HG02623 (cell line): ENCODE measurements around the gene SLC25A21.

ENCODE experiments used
- ATAC-seq: cut with Tn5 transposase; IDR thresholded peaks from one replicate; pipeline ENCODE4 v1.9.1; 2021; ENCODE audit warnings: moderate library complexity; ENCODE audit not compliant: unreplicated experiment

SLC25A21 gene

DNA sequence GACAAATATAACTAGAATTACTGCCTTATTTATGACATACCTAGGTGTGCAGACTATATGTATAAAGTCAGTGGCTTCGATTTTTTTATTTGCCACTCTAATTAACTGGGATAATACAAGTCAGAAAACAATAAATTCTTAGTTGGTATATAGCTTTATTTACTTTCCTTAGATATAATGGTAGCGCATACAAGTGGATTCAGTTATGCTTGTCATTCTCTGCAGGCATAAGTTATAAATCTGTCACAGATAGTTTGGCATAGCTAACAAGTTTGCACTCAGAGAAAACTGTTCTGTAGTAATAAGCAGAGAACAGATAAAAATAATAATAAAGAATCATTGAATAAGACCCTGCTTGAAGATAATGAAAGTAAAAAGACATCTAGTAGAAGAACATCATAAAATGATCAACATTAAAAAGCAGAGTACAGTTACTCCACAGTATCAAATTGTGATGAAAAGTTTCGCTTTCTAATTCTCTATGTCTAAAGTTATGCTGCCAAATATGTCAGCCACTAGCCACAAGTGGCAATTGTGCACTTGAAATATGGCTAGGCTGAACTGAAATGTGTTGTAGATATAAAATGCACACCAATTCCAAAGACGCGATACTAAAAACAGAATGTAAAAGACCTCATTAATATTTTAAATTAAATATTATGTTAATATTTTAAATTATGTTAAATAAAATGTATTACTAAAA, 224.1 kb downstream of the SLC25A21 start:
- no peak for ATAC-seq

DNA sequence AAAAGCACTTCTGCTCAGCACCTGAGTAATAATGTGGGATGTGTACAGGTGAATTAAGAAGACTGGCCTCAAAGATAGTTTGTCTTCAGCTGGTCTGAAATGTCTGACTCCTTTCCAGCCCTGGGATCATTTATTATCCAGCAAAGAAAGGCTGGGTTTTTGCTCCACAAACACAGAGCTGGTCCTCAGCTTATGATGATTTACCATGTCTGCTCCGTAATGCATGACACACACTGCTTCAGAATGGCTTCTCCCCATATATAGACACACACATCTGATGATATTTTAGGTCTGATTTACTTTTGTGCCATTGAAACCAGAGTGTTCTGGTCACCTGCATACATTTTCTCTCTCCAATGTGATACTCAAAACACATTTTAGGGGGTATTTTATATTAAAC, 225.0 kb downstream of the SLC25A21 start:
- ATAC-seq: no peak

DNA sequence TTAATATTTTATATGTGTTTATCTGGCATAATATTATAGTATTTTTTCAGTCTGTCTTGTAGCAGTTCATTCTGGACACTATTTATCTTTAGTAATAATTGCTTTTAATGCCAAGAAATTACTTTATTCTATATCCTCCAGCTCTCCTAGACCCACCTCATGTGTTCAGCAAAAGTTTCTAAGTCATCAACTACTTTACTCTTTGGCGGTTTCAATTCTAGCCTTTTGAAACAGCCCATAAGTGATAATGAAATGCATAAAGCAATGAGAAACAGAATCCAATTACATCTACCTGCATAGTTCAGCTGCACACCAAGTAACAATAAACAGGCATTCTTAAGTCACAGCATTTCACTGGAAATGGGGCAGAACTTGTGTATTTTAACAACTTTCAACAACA, 225.5 kb downstream of the SLC25A21 start:
- no peak for ATAC-seq

DNA sequence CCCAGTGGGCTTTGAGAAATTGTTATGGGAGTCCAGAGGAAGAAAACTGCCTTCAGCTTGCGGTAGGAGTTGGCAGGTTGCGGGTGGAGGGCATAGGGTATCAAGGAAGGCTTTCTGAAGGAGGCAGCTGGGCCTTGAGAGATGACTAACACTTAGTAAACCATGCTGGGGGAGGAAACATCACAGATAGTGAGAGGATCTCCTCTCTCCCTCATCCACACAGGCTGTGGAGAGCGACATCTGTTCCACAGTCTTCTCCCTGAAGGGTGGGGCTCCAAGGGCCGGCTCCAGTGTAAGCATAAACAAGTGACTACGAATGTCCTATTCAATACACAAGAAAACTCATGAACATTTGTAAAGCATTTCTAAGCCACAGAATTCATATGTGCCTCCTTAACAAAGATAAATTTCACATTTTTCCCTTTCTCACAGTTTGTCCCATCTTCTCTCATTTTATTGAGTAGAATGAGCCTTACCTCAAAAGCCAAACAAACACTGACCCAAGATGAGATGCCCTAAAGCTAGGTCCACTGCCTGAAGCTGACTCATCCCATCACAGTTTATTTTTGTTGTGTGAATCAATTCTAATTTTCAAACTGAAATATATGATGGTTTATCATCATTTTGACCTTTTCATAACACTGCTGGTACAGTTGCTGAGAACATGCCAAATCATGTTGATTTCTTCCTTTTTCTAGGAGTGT, 227.9 kb downstream of the SLC25A21 start:
- no peak for ATAC-seq

DNA sequence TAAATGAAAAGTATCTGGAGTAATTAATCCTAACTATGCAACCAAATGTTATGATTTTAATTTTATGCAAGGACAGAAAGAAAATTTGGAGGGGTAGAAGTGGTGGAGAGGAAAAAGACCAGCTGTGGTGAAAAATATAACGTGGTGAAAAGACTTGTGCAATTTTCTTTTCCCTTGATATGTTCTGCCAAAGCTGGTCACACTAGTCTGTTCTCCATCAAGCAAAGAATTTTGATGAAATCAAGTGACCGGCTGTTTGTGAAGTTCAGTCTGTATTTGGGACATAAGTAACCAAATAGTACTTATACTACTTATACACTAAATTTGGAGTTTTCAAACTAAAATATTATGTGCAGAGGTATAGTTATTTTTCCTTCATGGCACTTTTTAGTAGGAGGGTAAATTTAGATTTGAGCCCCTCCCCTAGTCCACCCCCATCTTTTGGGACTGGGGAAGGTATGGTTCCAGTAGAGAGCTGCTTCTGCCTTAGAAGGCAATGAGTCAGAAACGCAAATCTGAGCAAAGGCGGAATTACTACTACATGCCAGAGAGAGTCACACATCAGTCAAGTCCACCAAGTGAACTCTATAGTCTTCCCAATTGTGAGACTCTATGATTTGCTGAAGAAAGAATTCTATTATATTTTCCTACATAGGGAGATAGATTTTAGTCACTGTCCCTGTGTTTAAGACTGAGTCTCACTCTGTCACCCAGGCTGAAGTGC, 229.7 kb downstream of the SLC25A21 start:
- no peak for ATAC-seq

DNA sequence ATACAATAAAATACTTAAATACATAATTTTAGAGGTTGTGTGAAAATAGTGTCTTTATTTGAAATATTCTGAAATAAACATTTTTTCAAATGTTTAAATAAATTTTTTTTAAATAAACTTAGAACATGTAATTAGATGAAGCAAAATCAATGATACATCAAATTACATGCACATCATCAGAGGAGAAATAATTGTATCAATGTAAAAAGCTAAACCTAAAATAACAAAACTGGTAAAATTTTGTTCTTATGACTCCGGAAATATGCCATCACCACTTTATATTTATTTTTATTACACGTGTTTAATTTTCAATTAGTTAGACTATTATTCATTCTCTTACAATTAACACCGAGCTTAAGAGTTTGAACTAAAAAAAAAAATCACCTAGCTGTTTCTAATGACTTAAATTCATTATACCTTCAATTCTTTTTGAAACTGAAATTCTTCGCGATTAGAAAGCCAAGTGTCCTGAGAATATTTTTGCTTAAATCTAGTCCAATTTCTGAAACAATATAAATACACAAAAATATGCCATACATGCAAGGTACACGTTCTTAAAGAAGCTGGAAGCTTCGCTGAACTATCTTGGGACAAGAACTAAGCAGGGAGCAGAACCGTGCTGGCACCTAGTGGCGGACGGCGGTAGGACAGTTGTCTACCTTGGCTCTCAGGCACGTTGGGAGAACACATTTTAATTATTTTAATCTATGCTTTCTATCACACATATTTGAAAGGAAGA, 230.5 kb downstream of the SLC25A21 start:
- peak; percentile 95 for ATAC-seq

DNA sequence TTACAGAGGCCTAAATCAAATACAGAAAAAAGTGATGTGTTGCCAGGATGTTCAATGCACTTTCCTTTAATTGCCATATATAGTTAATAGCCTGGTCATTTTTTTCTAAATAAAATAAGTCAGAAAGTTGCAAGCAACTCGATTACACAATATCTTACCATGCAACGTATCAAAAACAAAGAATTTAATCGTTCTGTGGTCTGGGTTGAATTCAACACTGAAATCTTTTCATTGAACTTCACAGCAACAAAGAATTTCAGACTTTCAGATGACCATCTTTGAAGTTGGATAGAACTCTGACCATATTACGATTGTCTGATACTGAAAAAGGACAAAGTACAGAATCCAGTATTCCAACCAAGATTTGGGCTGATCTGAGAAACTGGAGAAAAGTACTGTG, 231.9 kb downstream of the SLC25A21 start:
- no peak for ATAC-seq

DNA sequence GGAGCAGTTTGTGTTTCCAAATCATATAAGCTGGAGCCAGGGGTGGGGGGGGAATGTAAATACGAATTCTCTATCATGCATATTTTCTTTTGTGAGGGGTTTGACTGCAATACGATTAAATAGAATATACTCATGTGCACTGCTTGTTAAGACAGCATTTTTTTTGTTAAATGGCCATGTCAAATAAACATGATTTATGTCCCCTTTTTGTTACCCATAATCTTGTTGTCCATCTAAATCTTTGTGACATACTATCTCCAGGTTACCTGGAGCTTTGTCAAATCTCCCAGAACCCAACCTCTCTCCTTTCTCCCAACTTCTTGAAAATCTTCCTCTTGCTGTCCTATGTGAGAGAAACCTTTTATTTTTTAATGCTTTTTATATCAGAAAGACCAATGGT, 233.1 kb downstream of the SLC25A21 start:
- no peak for ATAC-seq

DNA sequence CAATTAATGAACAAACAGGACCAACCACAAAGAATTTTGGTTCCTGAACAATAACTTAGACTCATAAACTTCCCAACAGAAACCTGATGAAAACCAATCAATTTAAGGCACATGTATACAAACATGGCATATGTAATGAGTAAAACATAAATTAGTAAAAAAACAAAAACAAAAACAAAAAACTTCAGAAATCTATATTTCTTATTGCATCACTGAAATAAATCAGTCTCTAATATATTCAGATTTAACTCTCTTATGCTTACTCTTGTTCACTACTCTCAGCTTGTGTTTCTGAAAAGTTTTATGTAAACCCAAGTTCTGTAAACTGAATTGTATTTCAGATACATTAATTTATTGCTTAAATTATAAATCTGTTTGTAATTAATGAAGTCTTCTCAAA, 233.7 kb downstream of the SLC25A21 start:
- ATAC-seq: no peak

DNA sequence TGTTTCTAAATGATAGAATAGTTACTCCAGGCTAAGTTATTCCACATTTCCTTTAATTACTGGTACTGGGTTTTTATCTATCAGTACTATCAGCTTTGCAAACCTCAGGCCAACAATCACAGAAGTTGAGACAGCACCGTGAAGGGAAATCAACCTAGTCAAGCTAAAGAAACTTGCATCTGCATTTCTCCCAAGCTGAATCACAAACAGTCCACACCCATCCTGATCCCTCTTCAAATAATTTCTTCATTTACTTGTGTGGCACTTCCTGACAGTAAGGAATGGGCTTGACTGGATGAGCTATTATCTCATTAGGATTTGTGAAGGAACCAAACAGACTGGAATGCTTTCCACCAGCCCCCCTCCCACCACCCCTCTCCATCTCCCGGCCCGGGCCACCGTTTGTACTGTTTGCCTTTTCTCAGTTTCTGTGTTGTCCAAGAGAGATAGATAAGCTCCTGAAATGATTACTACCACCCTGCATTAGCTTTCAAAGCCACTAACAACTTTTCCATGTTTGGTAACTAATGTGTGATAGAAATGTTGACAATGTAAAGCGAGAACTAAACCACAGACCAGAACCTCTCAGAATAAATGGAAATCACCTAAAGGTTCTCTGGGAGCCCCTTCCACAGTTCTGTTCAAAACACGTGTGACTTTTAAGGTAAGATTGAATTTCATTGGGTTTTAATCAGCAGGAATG, 236.3 kb downstream of the SLC25A21 start:
- ATAC-seq: no peak

DNA sequence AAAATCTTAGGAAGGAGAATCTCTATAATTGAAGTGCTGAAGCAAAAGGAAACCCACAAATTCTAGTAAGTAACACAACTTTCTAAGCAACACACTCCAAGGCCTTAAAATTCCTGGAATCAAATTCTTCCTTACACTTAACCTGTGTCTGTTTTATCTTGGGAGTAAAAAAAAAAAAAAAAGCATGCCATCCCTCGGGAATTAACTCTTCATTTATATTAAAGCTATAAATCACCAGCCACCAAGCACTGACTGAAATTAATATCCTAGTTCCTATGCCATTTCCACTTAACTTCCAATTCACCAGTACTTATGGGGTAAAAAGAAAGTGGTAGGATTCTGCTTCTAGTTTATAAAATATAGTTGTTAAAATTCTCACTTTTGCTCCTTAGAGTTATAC, 238.1 kb downstream of the SLC25A21 start:
- no peak for ATAC-seq

DNA sequence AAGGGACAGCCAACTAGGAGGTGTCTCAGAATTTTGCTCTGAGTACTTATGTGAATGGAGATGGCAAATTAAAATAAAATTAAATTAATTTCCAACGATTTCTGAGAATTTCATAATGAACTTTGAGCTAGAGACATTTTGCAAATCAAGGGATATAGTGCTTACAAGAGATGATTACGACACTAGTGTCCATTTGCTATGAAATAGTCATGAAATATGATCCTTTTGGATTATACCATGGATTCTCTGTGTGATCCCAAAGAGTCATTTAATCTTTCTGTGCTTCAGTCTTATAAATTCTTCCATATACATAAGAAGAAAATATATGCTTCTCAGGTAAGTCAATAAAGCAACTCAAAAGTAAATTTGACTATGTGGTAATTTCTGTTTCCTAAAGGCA, 240.6 kb downstream of the SLC25A21 start:
- no peak for ATAC-seq

DNA sequence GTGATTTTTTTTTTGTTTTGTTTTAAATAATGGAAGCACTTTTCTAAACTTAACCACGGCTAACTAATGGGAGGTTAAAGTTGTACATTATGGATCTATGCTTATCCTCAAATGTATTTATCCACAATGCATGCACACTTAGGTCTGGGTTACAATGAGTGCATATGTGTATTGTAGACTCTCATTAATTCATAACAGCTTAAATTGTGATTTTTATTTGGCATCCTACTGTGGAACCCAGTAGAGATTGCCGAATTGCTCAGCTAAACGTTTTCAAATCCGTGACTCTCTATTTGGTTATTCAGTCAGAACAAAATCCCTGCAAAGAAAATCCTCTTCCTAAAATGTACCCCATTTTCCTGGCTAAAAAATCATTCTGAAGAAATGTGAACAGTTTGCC, 244.0 kb downstream of the SLC25A21 start:
- ATAC-seq: no peak

DNA sequence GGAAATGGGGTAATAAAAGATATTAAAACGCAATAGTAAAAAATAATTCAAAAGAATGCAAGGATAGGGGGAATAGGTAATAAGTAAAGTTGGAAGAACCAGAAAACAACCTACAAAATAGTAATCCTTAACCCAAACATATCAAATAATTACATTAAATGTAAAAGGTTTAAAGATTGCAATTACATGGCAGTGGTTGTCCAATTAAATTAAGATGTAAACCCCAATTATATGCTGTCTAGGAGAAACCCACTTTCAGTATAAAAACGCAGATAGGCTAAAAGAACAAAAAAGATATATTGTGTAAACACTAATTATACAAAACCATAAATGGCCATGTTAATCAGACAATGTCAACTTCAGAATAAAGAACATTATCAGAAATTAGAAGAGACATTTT, 247.3 kb downstream of the SLC25A21 start:
- no peak for ATAC-seq

DNA sequence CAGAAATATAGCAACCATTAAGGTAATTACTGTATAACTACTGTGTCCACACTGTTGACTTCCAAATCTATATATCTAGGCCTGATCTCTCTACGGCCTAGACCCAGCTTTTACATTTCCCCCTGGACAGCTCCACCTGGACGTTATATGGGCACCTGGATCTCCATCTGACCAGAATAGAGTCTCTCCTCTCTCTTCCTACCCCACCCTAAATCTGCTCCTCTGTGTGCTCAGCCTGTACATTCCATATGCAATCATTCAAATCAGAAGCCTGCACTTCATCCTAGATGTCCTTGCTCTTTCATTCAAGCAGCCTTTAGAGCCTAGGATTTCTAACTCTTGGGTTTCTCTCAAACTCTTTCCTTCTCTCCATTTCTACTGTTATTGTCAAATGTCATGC, 255.7 kb downstream of the SLC25A21 start:
- ATAC-seq: no peak

DNA sequence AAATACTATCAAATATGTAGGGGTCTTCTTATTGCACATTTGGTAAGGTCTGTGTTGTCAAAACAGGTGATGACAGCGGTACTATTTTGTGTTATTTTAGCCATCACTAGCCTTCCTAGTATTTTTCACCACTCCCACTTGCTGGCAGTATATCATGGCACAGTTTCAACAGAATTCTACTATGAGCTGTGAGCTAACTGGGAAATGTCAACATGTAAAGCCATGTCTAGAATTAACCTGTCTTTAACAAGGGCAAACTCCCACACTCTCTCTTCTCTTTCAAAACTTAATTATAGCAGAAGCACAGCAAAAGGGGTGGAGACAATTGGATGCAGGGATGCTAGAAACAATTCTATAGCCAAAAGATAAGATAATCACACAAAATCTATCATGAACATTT, 257.3 kb downstream of the SLC25A21 start:
- ATAC-seq: no peak

DNA sequence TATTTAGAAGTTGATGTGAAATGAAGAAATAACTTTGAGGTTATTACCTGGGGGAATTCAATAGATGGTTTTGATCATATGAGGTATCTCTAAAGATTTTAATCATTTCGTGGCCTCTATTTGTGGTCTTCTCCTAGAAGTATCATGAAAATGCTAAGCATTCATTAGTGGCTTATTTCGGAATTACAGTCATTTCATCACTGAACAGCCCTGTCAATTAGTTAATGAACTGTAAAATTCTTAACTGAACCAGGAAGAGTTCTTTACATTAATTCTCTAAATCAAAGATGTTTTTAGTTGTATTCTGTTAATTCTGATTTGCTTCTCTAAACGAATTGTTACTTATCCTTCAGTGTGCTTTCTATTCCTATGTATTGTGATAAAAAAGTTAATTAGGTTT, 261.8 kb downstream of the SLC25A21 start:
- no peak for ATAC-seq

DNA sequence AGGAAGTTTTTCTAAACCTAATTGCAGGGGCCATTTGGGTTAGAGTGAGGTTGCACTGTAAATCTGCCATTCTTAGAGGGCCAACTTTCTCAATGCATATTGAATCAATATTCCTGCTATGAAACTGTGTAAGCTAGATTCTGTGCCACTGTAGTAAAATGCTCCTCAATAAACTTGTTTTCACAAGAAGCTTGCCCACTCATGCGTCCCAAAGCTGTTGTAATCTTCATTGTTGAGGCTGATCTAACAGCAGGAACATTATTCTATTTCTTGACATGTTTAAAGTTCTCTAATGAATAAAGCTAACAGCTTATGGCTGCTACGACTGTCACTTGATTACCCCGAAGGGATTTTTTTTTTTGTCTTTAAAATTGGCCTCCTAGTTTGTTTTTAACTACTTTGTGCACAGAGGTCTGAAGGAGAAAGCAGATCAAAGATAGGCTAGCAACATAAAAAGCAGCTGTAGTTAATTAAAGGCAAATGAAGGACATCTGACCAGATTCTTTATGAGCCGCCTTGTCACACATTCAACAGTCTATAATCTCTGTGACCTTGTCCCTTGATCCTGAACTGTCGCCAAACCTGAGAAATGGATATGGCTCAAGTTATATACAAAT, 267.0 kb downstream of the SLC25A21 start:
- no peak for ATAC-seq

DNA sequence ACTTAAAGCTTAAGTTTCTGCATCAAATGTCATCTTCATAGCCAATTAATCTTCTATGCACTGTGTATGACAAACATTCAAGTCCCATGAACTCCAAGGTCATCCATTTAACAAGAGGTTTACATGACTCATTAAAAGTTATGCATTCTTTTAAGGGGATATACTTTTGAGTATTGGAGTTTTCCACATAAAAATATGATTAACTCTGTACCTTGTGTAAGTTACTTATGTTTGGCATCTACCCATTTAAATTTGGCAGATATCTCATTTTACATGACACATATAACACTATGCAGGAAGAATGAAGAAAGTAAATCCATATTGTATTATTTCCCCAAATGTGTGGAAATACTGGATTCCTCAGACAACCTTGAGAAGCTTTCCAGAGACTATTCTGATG, 270.5 kb downstream of the SLC25A21 start:
- no peak for ATAC-seq

DNA sequence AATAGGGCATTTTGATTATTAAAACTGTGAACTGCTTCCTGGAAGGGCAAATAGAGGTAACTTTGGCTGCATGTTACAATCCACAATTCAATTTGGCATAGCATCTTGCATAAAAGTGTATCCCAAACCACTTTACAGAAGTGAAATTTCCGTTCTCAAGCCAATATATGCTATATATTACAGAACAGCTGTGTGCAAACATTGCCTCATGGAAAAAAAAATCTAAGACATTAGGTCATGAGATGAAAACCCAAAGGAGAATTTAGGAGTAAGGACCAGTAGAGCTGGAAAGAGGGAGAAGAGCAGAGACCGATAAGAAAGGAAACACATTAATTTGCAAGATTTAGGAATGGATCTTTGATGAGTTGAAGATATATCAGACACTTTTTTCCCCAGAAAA, 271.6 kb downstream of the SLC25A21 start:
- no peak for ATAC-seq
